Liver (tissue), 9 donors: ENCODE data around the gene LRRC49. TPM values are rescaled to one million over a fixed set of nuclear protein-coding genes. Genes with fewer than 3 reads are reported as not detected.

Source experiments
- DNase-seq: peaks from one replicate; pipeline ENCODE4 v3.0.0-alpha.2; 2017; ENCODE audit warnings: low spot score
- H3K27ac ChIP-seq, 2 donors: one replicate each; pipeline ENCODE4 v1.7.0; 2013; ENCODE audit warnings: inconsistent platforms in 2 of 2, low read length in 2 of 2, control low read depth in 1 of 2, low read depth in 1 of 2, mild to moderate bottlenecking in 1 of 2
- H3K27me3 ChIP-seq, 4 donors: one replicate each; pipeline versions ENCODE4 v1.6.1 to v1.7.0; 2013; ENCODE audit warnings: low read length in 3 of 4, inconsistent platforms in 1 of 4, mild to moderate bottlenecking in 1 of 4, moderate library complexity in 1 of 4; ENCODE audit not compliant: control insufficient read depth in 4 of 4, insufficient read depth in 4 of 4
- H3K36me3 ChIP-seq, 4 donors: one replicate each; pipeline versions ENCODE4 v1.6.1 to v1.7.0; 2013; ENCODE audit warnings: low read length in 3 of 4, mild to moderate bottlenecking in 3 of 4, low read depth in 1 of 4, moderate library complexity in 1 of 4; ENCODE audit not compliant: control insufficient read depth in 4 of 4, insufficient read depth in 3 of 4
- H3K4me1 ChIP-seq, 4 donors: one replicate each; pipeline versions ENCODE4 v1.6.1 to v1.7.0; 2013; ENCODE audit warnings: low read length in 3 of 4, mild to moderate bottlenecking in 3 of 4, moderate library complexity in 1 of 4; ENCODE audit not compliant: control insufficient read depth in 4 of 4, insufficient read depth in 4 of 4
- H3K4me3 ChIP-seq, 3 donors: one replicate each; pipeline versions ENCODE4 v1.6.1 to v1.7.0; 2013; ENCODE audit warnings: low read length in 3 of 3, control low read depth in 1 of 3, low read depth in 1 of 3, mild to moderate bottlenecking in 1 of 3
- H3K9ac ChIP-seq, 2 donors: one replicate each; pipeline ENCODE4 v1.7.0; 2013; ENCODE audit warnings: low read length in 2 of 2, mild to moderate bottlenecking in 2 of 2, moderate library complexity in 2 of 2, control low read depth in 1 of 2, low read depth in 1 of 2
- H3K9me3 ChIP-seq, 4 donors: one replicate each; pipeline versions ENCODE4 v1.6.1 to v1.7.0; 2013; ENCODE audit warnings: low read length in 3 of 4; ENCODE audit not compliant: control insufficient read depth in 4 of 4
- ATF3 ChIP-seq: IDR thresholded peaks from 2 replicates; pipeline ENCODE4 v1.6.1; 2016; ENCODE audit warnings: antibody characterized with exemption
- CTCF ChIP-seq: fragments of 150-350 bp; IDR thresholded peaks from 2 replicates; pipeline ENCODE4 v1.5.1; 2017; ENCODE audit warnings: improper control_type of control experiment, low read depth, low read length; ENCODE audit not compliant: missing input control
- EGR1 ChIP-seq, 2 donors: IDR thresholded peaks; 2 replicates each; pipeline ENCODE4 v1.6.1; 2016 to 2018; ENCODE audit warnings: antibody characterized with exemption in 2 of 2, low read depth in 2 of 2
- FOXA1 ChIP-seq: IDR thresholded peaks from 2 replicates; pipeline ENCODE4 v1.6.1; 2016; ENCODE audit warnings: antibody characterized with exemption
- GABPA ChIP-seq, 2 donors: IDR thresholded peaks in 1 of 2; conservative IDR thresholded peaks in 1 of 2; 2 replicates each; pipeline ENCODE4 v1.6.1; 2016; ENCODE audit warnings: antibody characterized with exemption in 2 of 2, mild to moderate bottlenecking in 1 of 2, moderate library complexity in 1 of 2
- JUND ChIP-seq, 2 donors: IDR thresholded peaks; 2 replicates each; pipeline ENCODE4 v1.6.1; 2016; ENCODE audit warnings: antibody characterized with exemption in 2 of 2
- NR2F2 ChIP-seq: IDR thresholded peaks from 2 replicates; pipeline ENCODE4 v1.6.1; 2016; ENCODE audit warnings: antibody characterized with exemption
- RXRA ChIP-seq, 2 donors: IDR thresholded peaks; 2 replicates each; pipeline ENCODE4 v1.6.1; 2017 to 2018; ENCODE audit warnings: antibody characterized with exemption in 2 of 2, mild to moderate bottlenecking in 1 of 2
- TAF1 ChIP-seq: conservative IDR thresholded peaks from 2 replicates; pipeline ENCODE4 v1.6.1; 2016; ENCODE audit warnings: antibody characterized with exemption, mild to moderate bottlenecking
- YY1 ChIP-seq: IDR thresholded peaks from 2 replicates; pipeline ENCODE4 v1.6.1; 2016; ENCODE audit warnings: antibody characterized with exemption, mild to moderate bottlenecking
- ZBTB33 ChIP-seq: IDR thresholded peaks from 2 replicates; pipeline ENCODE4 v1.6.1; 2016; ENCODE audit warnings: antibody characterized with exemption
- WGBS: extraction: QIAGEN DNeasy Blood & Tissue Kit; methylation state at CpG from one replicate; pipeline ENCODE4 v1.1.7; 2013; 5-methylcytosine and 5-hydroxymethylcytosine counted together
- polyA plus RNA-seq, 2 donors: library from polyadenylated mRNA; stranded (reverse) in 1 of 2; unstranded in 1 of 2; fragments of 200-250 nt in 1 of 2; fragments of >200 nt in 1 of 2; fragmentation: Nextera tagmentation in 1 of 2; extraction: Ambion mirVana in 1 of 2; gene quantifications; one replicate each; pipeline versions ENCODE4 v1.2.1 to v1.2.3, GENCODE V29; 2013 to 2015
- total RNA-seq, 2 donors: library from RNA; depleted of rRNA; stranded (reverse); fragments of >200 nt; gene quantifications; one replicate each; pipeline ENCODE4 v1.2.3, GENCODE V29; 2014
- donor health status: healthy.
- donor health status: healthy.
- donor health status: healthy.
- donor health status: healthy.
- donor health status: healthy.

LRRC49 gene
- total and polyA plus RNA-seq, 4 donors, result 0.20 to 1.1 (median 0.31) TPM

- no peak for DNase-seq
- H3K27me3 ChIP-seq, result no peaks in the 10 kb centered on the region
- H3K9ac ChIP-seq, result no peak overlapping the region
- H3K4me1 ChIP-seq, result no peaks in the 10 kb centered on the region
- no peak overlapping the region for H3K27ac ChIP-seq
- TF ChIP-seq FOXA1 (no peak), ZBTB33 (no peak)
- peaks cover 0 to 1% (median 0%) of the 10 kb centered on the region in 4 donors for H3K9me3 ChIP-seq
- 60% methylated on average over 6 of the region's 6 CpGs for WGBS
- H3K36me3 ChIP-seq, result no peaks in the 10 kb centered on the region
- H3K4me3 ChIP-seq, result no peak overlapping the region
These were observed 186.0 kb downstream of the LRRC49 start for GRCh38 chr15:71078506-71079207.

GRCh38 chr15:71079208-71080044, 186.8 kb downstream of the LRRC49 start:
- no peaks in the 10 kb centered on the region for H3K27me3 ChIP-seq
- no peaks in the 10 kb centered on the region for H3K36me3 ChIP-seq
- H3K27ac ChIP-seq, result no peak overlapping the region
- no peak for DNase-seq
- TF ChIP-seq TAF1 (no peak), YY1 (no peak), CTCF (no peak), JUND (IDR thresholded peaks at IDR 0.05) (no peak), FOXA1 (no peak)
- peaks cover 0 to 2% (median 0%) of the 10 kb centered on the region in 4 donors for H3K9me3 ChIP-seq
- no peak overlapping the region for H3K4me3 ChIP-seq
- H3K9ac ChIP-seq, result no peak overlapping the region
- WGBS, result 44% methylated on average over 6 of the region's 6 CpGs
- H3K4me1 ChIP-seq, result no peaks in the 10 kb centered on the region

- Histone ChIP-seq H3K36me3 (no peaks in the 10 kb centered on the region), H3K9me3 (peaks cover 0 to 2% (median 0%) of the 10 kb centered on the region in 4 donors), H3K4me1 (no peaks in the 10 kb centered on the region), H3K9ac (no peak overlapping the region), H3K27ac (no peak overlapping the region), H3K27me3 (no peaks in the 10 kb centered on the region), H3K4me3 (no peak overlapping the region)
- 80% methylated on average over 7 of the region's 7 CpGs for WGBS
- DNase-seq, result no peak
- TF ChIP-seq YY1, result no peak
- no peak for TF ChIP-seq EGR1 (IDR thresholded peaks at IDR 0.05; ENCODE audit: low read depth in 2 of 2)
- no peak for TF ChIP-seq ZBTB33
- no peak for TF ChIP-seq RXRA (IDR thresholded peaks at IDR 0.05)
- TF ChIP-seq ATF3, result no peak
- TF ChIP-seq NR2F2, result no peak
- no peak for TF ChIP-seq JUND (IDR thresholded peaks at IDR 0.05)
- no peak for TF ChIP-seq TAF1
- TF ChIP-seq FOXA1, result no peak
- TF ChIP-seq CTCF, result no peak
- no peak for TF ChIP-seq GABPA (IDR thresholded peaks at IDR 0.05 in 1 of 2, conservative IDR thresholded peaks at IDR 0.05 in 1 of 2)
These were observed 187.5 kb downstream of the LRRC49 start for GRCh38 chr15:71080166-71080565.
